Urothelium cell line (cell line): Measurements from ENCODE around the gene HJURP.

Experiments
- DNase-seq: peaks from one replicate; pipeline ENCODE4 v3.0.0; 2011; ENCODE audit warnings: low spot score, mixed read lengths
- FAIRE-seq: peaks from 2 replicates; lab custom pipeline; 2011; peaks lifted over from hg19 to GRCh38; lab: Jason Lieb, UNC

The HJURP gene

DNA sequence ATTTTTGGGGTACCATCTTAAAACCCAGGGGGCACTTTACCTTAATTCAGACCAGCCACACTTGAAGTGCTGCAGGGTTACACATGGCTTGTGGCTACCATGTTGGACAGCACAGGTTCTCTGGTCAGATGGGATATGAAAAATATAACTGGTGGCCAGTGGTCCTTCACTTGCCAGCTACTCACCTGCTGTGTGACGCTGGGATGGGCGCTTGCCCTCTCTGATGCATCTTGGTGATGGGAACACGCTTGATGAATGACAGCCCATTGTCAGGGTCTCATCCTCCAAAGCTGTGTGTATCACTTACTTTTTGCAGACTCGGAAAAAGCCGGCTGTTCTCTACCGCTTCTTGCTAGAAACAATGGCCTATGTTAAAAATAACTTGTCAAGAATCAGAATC, 22.5 kb downstream of the HJURP start:
- no peak for FAIRE-seq
- no peak for DNase-seq

- FAIRE-seq (no peak), DNase-seq (no peak)
These were observed 23.2 kb downstream of the HJURP start for GRCh38 chr2:233831011-233831721.

GRCh38 chr2:233830111-233830802, 24.1 kb downstream of the HJURP start:
- no peak for FAIRE-seq
- no peak for DNase-seq

- FAIRE-seq (no peak), DNase-seq (no peak)
These were observed 24.9 kb downstream of the HJURP start for GRCh38 chr2:233829193-233830110.

DNA sequence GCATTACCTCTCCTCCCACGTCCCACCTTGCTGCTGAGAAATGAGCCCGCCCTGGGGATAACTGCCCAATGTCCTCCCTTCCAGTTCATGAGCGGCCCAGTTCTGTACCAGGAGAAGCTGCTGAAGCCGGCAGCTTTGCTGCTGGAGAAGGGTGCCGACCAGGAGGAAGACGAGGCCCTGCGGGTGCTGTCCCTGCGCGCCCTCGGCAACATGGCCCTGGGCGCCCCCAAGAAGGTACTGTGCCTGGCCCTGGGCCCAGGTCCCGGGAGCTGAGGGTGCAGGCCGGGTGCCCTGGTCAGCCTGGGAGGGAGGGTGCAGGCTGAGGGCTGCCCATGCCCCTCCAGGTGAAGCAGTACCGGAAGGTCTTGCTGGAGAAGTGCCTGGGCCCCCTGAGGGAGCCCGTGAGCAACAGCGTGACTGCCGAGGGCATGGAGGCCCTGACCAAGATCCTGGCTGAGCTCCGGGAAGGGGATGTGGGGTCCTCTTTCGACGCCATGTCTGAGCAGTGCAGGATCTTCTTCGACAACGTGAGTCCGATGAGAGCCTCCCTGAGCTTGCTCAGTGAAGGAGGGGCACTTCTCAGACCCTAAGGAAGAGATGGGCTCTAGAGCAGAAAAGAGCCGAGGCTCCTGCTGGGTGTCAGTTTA, 25.7 kb downstream of the HJURP start:
- DNase-seq (no peak), FAIRE-seq (no peak)

DNA sequence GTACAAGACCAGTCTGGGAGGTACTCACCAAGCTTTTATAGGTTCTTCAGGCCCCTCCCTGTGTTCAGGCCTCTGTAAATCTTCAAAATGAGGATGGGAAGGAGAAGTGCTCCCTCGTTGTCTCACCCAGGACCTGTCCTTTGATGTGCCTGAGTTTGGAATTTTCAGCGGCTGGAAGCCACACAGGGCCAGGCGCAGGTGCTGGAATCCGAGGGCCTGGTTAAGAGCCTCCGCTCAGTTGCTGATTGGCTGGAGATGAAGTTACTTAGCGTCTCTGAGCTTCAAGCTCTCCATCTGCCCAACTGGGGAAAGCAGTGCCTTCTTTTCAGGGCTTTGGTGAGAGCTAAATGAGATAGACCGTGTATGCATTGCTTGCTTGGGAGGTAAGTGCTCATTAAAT, 30.0 kb downstream of the HJURP start:
- no peak for FAIRE-seq

GRCh38 chr2:233823731-233824121, 30.6 kb downstream of the HJURP start:
- DNase-seq, result no peak
- no peak for FAIRE-seq

More for the DNA sequence above, 30.0 kb downstream of the HJURP start:
- DNase-seq, result no peak

GRCh38 chr2:233822781-233823730, 31.3 kb downstream of the HJURP start:
- FAIRE-seq (no peak), DNase-seq (no peak)

GRCh38 chr2:233822101-233822771, 32.1 kb downstream of the HJURP start:
- DNase-seq (no peak), FAIRE-seq (no peak)

GRCh38 chr2:233821709-233822100, 32.6 kb downstream of the HJURP start:
- no peak for FAIRE-seq
- no peak for DNase-seq

DNA sequence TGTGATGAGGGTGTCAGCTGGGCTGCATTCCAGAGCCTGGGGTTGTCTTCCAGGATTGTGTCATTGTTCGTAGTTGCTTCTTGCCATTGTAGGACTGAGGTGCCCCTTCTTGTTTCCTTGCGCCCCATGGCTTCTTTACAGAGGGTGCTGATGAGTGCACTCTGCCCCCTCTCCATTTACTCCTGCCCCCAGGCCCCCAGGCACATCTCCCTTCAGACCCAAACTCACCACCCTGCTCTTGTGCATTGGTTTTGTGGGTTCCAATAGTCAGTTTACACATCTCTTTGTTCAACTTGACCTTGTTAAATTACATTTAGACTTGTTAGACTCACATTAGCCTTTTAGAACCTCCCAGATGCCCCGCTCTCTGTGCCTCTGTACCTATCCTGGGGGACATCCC, 33.1 kb downstream of the HJURP start:
- FAIRE-seq (no peak), DNase-seq (no peak)

DNA sequence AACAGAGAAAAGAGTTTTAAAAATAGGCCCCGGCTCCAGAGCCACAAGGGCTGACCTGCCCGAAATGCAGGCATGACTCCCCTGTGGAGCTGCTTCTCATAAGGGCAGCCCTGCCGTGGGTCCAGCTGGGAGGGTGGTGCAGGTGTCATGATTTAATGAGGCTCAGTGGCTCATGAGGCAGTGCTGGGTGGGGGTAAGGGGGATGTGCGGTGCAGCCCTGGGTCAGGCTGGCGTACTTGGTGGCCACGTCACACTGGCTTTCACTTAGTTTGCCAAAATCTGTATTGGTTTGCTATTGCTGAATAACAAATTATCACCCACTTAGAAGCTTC, 33.6 kb downstream of the HJURP start:
- DNase-seq, result no peak
- FAIRE-seq, result no peak

DNA sequence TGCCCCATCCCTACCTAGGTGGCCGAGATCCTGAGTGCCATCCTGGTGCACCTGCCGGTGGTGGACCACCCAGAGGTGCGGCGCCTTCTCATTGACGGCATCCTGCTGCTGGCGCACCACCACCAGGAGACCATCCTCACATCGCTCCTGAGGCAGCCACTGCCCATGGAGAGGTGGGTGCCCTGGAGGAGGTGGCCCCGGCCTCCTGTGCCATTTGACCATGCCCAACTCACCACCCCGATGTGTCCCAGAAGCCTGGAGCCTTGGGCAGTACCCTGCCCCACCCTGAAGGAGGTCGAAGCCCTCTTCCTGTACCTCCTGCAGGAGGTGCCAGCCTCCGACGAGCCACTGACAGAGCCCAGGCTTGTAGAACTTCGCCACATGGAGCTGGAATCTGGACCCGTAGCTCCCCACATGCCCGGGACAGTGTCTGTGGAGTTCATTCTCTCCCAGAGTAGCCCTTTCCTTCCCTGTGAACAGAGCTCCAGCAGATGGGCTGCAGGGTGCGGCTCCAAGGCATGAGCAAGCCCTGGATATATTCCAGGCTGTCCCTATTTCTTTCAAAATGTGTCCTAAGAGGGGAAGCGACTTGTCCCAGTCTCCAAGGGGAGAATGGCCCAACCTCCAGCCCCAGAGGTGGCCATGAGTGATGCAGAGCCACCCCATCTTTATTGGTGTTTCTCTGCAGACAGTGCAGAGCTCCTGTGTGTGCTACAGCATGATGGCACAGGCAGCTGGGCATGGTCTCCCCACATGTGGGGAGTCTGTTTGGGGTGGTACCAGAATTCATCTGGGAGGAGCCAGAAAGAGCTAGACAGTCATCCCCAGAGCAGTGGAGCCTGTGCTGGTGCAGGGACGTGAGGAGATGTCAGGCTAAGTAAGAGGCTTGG, 34.2 kb downstream of the HJURP start:
- DNase-seq (no peak), FAIRE-seq (no peak)

GRCh38 chr2:233818639-233819621, 35.4 kb downstream of the HJURP start:
- no peak for DNase-seq
- FAIRE-seq, result no peak

DNA sequence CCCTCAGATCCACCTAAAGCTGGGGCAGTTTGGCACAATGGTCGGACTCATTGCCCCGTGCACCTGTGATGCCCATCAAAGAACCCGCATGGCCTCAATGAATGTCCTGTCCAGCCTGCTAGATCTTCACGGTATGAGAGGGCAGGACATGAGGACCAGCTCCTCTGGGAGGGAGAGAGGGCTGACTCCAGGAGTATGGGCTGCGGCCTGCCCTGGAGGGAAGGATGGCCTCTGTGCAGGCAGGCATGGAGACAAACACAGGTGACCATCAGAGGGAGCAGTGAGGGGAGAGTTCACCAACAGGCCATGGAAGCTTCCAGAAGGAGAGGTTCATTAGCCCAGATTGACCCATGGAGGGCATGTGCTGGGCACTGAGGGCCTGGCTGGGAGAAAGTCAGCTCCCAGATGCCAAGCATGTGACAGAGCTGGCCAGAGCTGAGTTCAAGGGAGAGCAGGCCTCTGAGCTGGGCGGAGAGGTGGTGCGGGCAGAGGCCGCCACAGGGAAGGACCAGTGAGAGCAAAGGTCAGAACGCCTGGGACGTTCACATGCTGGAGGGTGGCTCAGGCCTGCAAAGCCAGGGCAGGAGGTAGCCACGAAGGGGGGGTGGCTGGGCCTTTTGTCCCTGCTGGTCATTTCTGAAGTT, 36.2 kb downstream of the HJURP start:
- FAIRE-seq (no peak), DNase-seq (no peak)

DNA sequence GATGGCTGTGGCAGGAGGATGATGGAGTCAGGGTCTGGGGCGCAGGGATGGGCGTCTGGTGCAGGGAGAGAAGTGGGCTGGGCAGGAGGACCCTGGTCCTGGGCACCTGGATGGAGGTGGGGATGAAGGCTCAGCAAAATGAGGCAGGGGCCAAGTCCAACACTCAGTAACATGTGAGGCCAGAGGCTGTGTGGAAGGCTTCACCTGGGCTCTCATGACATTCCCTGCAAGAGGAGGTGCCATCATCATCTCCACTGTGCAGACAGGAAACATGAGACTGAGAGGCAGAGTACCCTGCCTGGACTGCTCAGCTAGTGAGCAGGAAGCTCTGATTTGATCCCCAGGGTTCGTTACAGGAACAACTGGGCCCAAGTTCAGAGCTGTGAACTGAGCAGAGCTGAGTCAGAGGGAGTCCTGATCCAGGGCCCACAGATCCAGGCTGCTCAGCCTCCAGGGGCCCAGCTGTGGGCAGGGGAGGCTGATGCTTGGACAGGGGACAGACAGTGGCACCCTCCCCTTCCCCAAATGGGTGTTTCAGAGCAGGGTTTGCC, 36.9 kb downstream of the HJURP start:
- FAIRE-seq (no peak), DNase-seq (no peak)

GRCh38 chr2:233816771-233817170, 37.6 kb downstream of the HJURP start:
- FAIRE-seq (no peak), DNase-seq (no peak)
